Osteoblast (primary cell): ENCODE results near the gene CSMD2. TPM values are rescaled to one million over a fixed set of nuclear protein-coding genes. Genes with fewer than 3 reads are reported as not detected.

Experiments used
- DNase-seq: peaks from one replicate; pipeline ENCODE4 v3.0.0; 2011; ENCODE audit warnings: low spot score, mixed read lengths; ENCODE audit not compliant: insufficient read length; ENCODE audit errors: missing footprints
- H2AFZ ChIP-seq: 2 replicates; pipeline ENCODE4 v1.6.0; 2011; ENCODE audit warnings: mild to moderate bottlenecking, low read length
- H3K27ac ChIP-seq: 2 replicates; pipeline ENCODE4 v1.5.1; 2011; ENCODE audit warnings: mild to moderate bottlenecking, low read depth, low read length, moderate library complexity
- H3K27me3 ChIP-seq: 2 replicates; pipeline ENCODE4 v1.6.0; 2012; ENCODE audit warnings: mild to moderate bottlenecking, control low read depth, inconsistent platforms, low read length, moderate library complexity; ENCODE audit not compliant: insufficient read depth
- H3K36me3 ChIP-seq: 2 replicates; pipeline ENCODE4 v1.5.1; 2011; ENCODE audit warnings: mild to moderate bottlenecking, low read length, control low read depth, moderate library complexity; ENCODE audit not compliant: insufficient read depth
- H3K4me1 ChIP-seq: 2 replicates; pipeline ENCODE4 v1.5.1; 2011; ENCODE audit warnings: mild to moderate bottlenecking, low read length, control low read depth, moderate library complexity; ENCODE audit not compliant: insufficient read depth
- H3K4me2 ChIP-seq: 2 replicates; pipeline ENCODE4 v1.6.0; 2011; ENCODE audit warnings: mild to moderate bottlenecking, low read length; ENCODE audit not compliant: insufficient read depth
- H3K4me3 ChIP-seq: fragments of 200-600 bp; sonication (generic); 3 replicates; pipeline ENCODE4 v1.5.1; 2012; ENCODE audit warnings: mild to moderate bottlenecking, low read length, inconsistent platforms; ENCODE audit not compliant: insufficient read depth
- H3K79me2 ChIP-seq: 2 replicates; pipeline ENCODE4 v1.6.0; 2012; ENCODE audit warnings: mild to moderate bottlenecking, low read length, control low read depth, inconsistent platforms; ENCODE audit not compliant: insufficient read depth
- H3K9me3 ChIP-seq: 2 replicates; pipeline ENCODE4 v1.5.1; 2011; ENCODE audit warnings: low read depth, low read length, control low read depth
- H4K20me1 ChIP-seq: 2 replicates; pipeline ENCODE4 v1.6.0; 2012; ENCODE audit warnings: mild to moderate bottlenecking, low read length, control low read depth; ENCODE audit not compliant: insufficient read depth
- CTCF ChIP-seq: IDR thresholded peaks from 2 replicates; pipeline ENCODE4 v1.5.1; 2011; ENCODE audit warnings: mild to moderate bottlenecking, low read depth, low read length, moderate library complexity; ENCODE audit errors: extremely low read depth
- small RNA-seq: library from RNA; depleted of rRNA; stranded (forward); fragments of <200 nt; gene quantifications from one replicate; pipeline ENCODE3, GENCODE V24; 2012
- total RNA-seq: library from RNA; depleted of rRNA; stranded (reverse); fragments of >200 nt; gene quantifications from 2 replicates; pipeline ENCODE4 v1.2.3, GENCODE V29; 2012

CSMD2 gene
- total RNA-seq, 1 donor: 0.36 TPM

- Histone ChIP-seq H3K4me1 (peaks cover 5% of the 10 kb centered on the region), H3K9me3 (no peaks in the 10 kb centered on the region), H3K4me3 (no peak overlapping the region), H3K27me3 (no peaks in the 10 kb centered on the region), H3K79me2 (no peaks in the 10 kb centered on the region), H3K4me2 (no peak overlapping the region), H2AFZ (no peak overlapping the region), H4K20me1 (no peaks in the 10 kb centered on the region), H3K27ac (no peak overlapping the region), H3K36me3 (no peaks in the 10 kb centered on the region)
- TF ChIP-seq CTCF: no peak
- no peak for DNase-seq
Observed at GRCh38 chr1:33465316-33465715, 699.7 kb downstream of the CSMD2 start.

DNA sequence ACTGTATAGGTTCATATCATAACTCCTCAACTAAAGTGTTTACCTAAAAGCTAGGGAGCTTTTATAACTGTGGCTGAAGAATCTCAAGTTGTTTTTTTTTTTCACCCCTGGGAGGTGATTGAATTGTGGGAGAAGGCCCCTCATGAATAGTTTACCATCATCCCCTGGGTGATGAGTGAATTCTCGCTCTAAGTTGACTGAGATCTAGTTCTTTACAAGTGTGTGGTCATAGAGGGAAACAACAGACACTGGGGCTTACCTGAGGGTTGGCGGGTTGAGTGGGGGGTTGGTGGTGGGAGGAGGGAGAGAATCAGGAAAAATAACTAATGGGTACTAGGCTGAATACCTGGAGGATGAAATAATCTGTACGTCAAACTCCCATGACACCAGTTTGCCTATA, 700.5 kb downstream of the CSMD2 start:
- Histone ChIP-seq H3K27me3 (no peaks in the 10 kb centered on the region), H2AFZ (no peak overlapping the region), H3K4me2 (no peak overlapping the region), H3K36me3 (no peaks in the 10 kb centered on the region), H3K4me3 (no peak overlapping the region), H3K79me2 (no peaks in the 10 kb centered on the region), H3K27ac (no peak overlapping the region), H4K20me1 (no peaks in the 10 kb centered on the region), H3K4me1 (peaks cover 11% of the 10 kb centered on the region), H3K9me3 (no peaks in the 10 kb centered on the region)
- TF ChIP-seq CTCF: no peak
- DNase-seq: no peak

Small RNA genes lying within 50 kb of the gene (small RNA-seq; reads per million reads assigned to genes)
- not detected for gene RNA5SP42

Other genes with a start within 250 kb of the CSMD2 start
- gene C1orf94, start 11.7 kb upstream of the CSMD2 start, total RNA-seq: not detected in 2 replicates